Endothelial cell of umbilical vein (primary cell): ENCODE data around the gene ETHE1. TPM values are rescaled to one million over a fixed set of nuclear protein-coding genes. Genes with fewer than 3 reads are reported as not detected.

Experiments
- BruUV-seq: library from RNA; stranded (reverse); fragments of 400-500 nt; replicated peaks from 2 replicates; lab custom pipeline; 2021; lab: Mats Ljungman, UMichigan
- CTCF ChIA-PET: fragments of 300-600, 350-600 bp; sonication (Branson Sonifier 250); formaldehyde crosslinking; loops from one replicate; lab custom pipeline; 2021; ENCODE audit warnings: antibody characterized with exemption, inconsistent platforms; lab: Charles Lee
- POLR2A ChIA-PET: fragments of 300-600, 350-600 bp; sonication (Branson Sonifier 250); formaldehyde crosslinking; loops from one replicate; lab custom pipeline; 2021; ENCODE audit warnings: antibody characterized with exemption, inconsistent platforms; lab: Charles Lee
- DNase-seq: peaks from one replicate; pipeline ENCODE4 v3.0.0-alpha.2; 2011; ENCODE audit warnings: low read depth, low spot score
- FAIRE-seq: peaks from 2 replicates; lab custom pipeline; 2011; peaks lifted over from hg19 to GRCh38; lab: Jason Lieb, UNC
- H2AFZ ChIP-seq: 2 replicates; pipeline ENCODE4 v1.6.0; 2012; ENCODE audit warnings: low read depth, low read length, control low read depth, inconsistent platforms
- H3K27ac ChIP-seq: 2 replicates; pipeline ENCODE4 v1.5.1; 2011; ENCODE audit warnings: low read depth, mild to moderate bottlenecking, control low read depth, low read length, moderate library complexity; ENCODE audit not compliant: insufficient read depth
- H3K27me3 ChIP-seq, 2 experiments: 2 replicates each; pipeline versions ENCODE4 v1.6.0 to v1.6.1; 2011; ENCODE audit warnings: low read length in 2 of 2, mixed read lengths in 1 of 2; ENCODE audit not compliant: control insufficient read depth in 2 of 2, insufficient read depth in 2 of 2
- H3K36me3 ChIP-seq, 2 experiments: 2 replicates in 1 of 2; 3 replicates in 1 of 2; pipeline ENCODE4 v1.5.1; 2011; ENCODE audit warnings: low read length in 2 of 2, mild to moderate bottlenecking in 1 of 2, moderate library complexity in 1 of 2; ENCODE audit not compliant: control insufficient read depth in 2 of 2, insufficient read depth in 2 of 2; ENCODE audit errors: extremely low read depth in 1 of 2
- H3K4me1 ChIP-seq: 3 replicates; pipeline ENCODE4 v1.5.1; 2011; ENCODE audit warnings: mild to moderate bottlenecking, low read length; ENCODE audit not compliant: control insufficient read depth, insufficient read depth; ENCODE audit errors: extremely low read depth
- H3K4me2 ChIP-seq: 2 replicates; pipeline ENCODE4 v1.6.1; 2011; ENCODE audit warnings: low read length, control low read depth, mixed read lengths; ENCODE audit not compliant: insufficient read depth
- H3K4me3 ChIP-seq, 3 experiments: fragments of 200-600 bp in 1 of 3; sonication (generic), shearing (Covaris generic) in 1 of 3; replicated peaks in 1 of 3; 2 replicates each; pipeline ENCODE4 v1.5.1; 2011 to 2016; ENCODE audit warnings: control low read depth in 3 of 3, low read length in 3 of 3, mild to moderate bottlenecking in 2 of 3, inconsistent platforms in 1 of 3, low read depth in 1 of 3, moderate library complexity in 1 of 3; ENCODE audit not compliant: insufficient read depth in 1 of 3
- H3K79me2 ChIP-seq: 2 replicates; pipeline ENCODE4 v1.6.0; 2012; ENCODE audit warnings: low read length, inconsistent platforms; ENCODE audit not compliant: control insufficient read depth, insufficient read depth
- H3K9ac ChIP-seq: replicated peaks from 2 replicates; pipeline ENCODE3; 2011; ENCODE audit warnings: low read length, control low read depth; ENCODE audit not compliant: insufficient read depth; ENCODE audit errors: extremely low read depth
- H3K9me1 ChIP-seq: replicated peaks from 3 replicates; pipeline ENCODE4 v1.6.0; 2011; ENCODE audit warnings: mild to moderate bottlenecking, low read length; ENCODE audit not compliant: control insufficient read depth, insufficient read depth; ENCODE audit errors: extremely low read depth
- H3K9me3 ChIP-seq: replicated peaks from 2 replicates; pipeline ENCODE4 v1.5.1; 2012; ENCODE audit warnings: low read length, inconsistent platforms; ENCODE audit not compliant: control insufficient read depth, insufficient read depth
- H4K20me1 ChIP-seq: replicated peaks from 2 replicates; pipeline ENCODE3; 2011; ENCODE audit warnings: mild to moderate bottlenecking, low read length; ENCODE audit not compliant: control insufficient read depth, insufficient read depth; ENCODE audit errors: extremely low read depth
- CTCF ChIP-seq, 2 donors: IDR thresholded peaks; 1 replicate in 1 of 2; 2 replicates in 1 of 2; pipeline ENCODE4 v1.5.1; 2011; ENCODE audit warnings: low read length in 2 of 2, mild to moderate bottlenecking in 2 of 2, moderate library complexity in 2 of 2, control low read depth in 1 of 2, inconsistent platforms in 1 of 2, low read depth in 1 of 2; ENCODE audit not compliant: insufficient read depth in 1 of 2; ENCODE audit errors: extremely low read depth in 1 of 2
- EZH2 ChIP-seq: IDR thresholded peaks from 2 replicates; pipeline ENCODE4 v1.6.1; 2012; ENCODE audit warnings: borderline replicate concordance, low read depth, mild to moderate bottlenecking, moderate library complexity, low read length, inconsistent platforms; ENCODE audit not compliant: severe bottlenecking
- FOS ChIP-seq: IDR thresholded peaks from 2 replicates; pipeline ENCODE4 v1.6.1; 2011; ENCODE audit warnings: mild to moderate bottlenecking, low read length, moderate library complexity, borderline replicate concordance; ENCODE audit not compliant: insufficient read depth
- GATA2 ChIP-seq: IDR thresholded peaks from 2 replicates; pipeline ENCODE4 v1.7.0; 2011; ENCODE audit warnings: low read depth, mild to moderate bottlenecking, moderate library complexity, mixed read lengths, low read length; ENCODE audit not compliant: insufficient read length, insufficient read depth
- JUN ChIP-seq: IDR thresholded peaks from 2 replicates; pipeline ENCODE4 v1.6.1; 2011; ENCODE audit warnings: borderline replicate concordance, low read depth; ENCODE audit not compliant: insufficient read length, insufficient read depth
- MAX ChIP-seq: IDR thresholded peaks from 2 replicates; pipeline ENCODE4 v1.6.1; 2011; ENCODE audit not compliant: insufficient read depth, insufficient read length
- MYC ChIP-seq: IDR thresholded peaks from one replicate; pipeline ENCODE4 v1.6.1; 2011; ENCODE audit warnings: mild to moderate bottlenecking, low read depth, low read length
- POLR2A ChIP-seq: IDR thresholded peaks from 2 replicates; pipeline ENCODE4 v1.6.1; 2012; ENCODE audit warnings: low read depth, mild to moderate bottlenecking, control low read depth, low read length
- POLR2AphosphoS5 ChIP-seq: IDR thresholded peaks from 2 replicates; pipeline ENCODE4 v1.6.1; 2012; ENCODE audit warnings: low read depth, mild to moderate bottlenecking, control low read depth, low read length, moderate library complexity; ENCODE audit not compliant: insufficient read depth
- dilution Hi-C: fragments of 300-500 bp; cut with MboI; formaldehyde crosslinking; loops from one replicate; pipeline ENCODE4 v1.15.0; 2019; ENCODE audit warnings: low sequenced_read_pairs; ENCODE audit not compliant: extremely low pct_ligation_motif_present
- intact Hi-C: fragments of 100-400 bp; cut with micrococcal nuclease; formaldehyde crosslinking; loops from one replicate; pipeline ENCODE4 v1.10.0; 2022
- polyA plus RNA-seq, 4 experiments: library from polyadenylated mRNA; depleted of rRNA in 3 of 4; stranded (reverse) in 3 of 4; unstranded in 1 of 4; fragments of >200 nt; gene quantifications; 2 replicates each; pipeline versions ENCODE4 v1.2.1 to v1.2.3, GENCODE V29; 2011 to 2012; ENCODE audit warnings: missing spikeins in 1 of 4
- total RNA-seq: library from RNA; stranded (reverse); gene quantifications from 2 replicates; pipeline ENCODE4 v1.2.3, GENCODE V29; 2021

ETHE1 gene
- total and polyA plus RNA-seq, 2 donors (not counting 3 experiments of a cell fraction or from before 2014, with no cell fraction given): 34.5 to 124 TPM

- Histone ChIP-seq H3K27me3 (no peaks in the 10 kb centered on the region), H3K27ac (no peak overlapping the region), H3K36me3 (peaks cover 0 to under 1% of the 10 kb centered on the region in 2 experiments), H3K79me2 (no peaks in the 10 kb centered on the region), H2AFZ (no peak overlapping the region), H3K9me1 (no peaks in the 10 kb centered on the region), H3K4me3 (no peak overlapping the region), H3K4me1 (no peaks in the 10 kb centered on the region), H3K9ac (no peak overlapping the region), H3K4me2 (no peak overlapping the region), H4K20me1 (no peaks in the 10 kb centered on the region), H3K9me3 (no peaks in the 10 kb centered on the region)
- ChIA-PET CTCF (interaction anchor here (0.7 to 3.1 kb wide), 4 partner anchors 17 to 46 kb away, joined by 3 to 9 read pairs (median 6); no protein-coding TSS in a partner anchor), POLR2A (no interaction called here)
- no TSS peak for BruUV-seq
- no peak for FAIRE-seq
- DNase-seq: no peak
- TF ChIP-seq JUN: no peak
- no peak for TF ChIP-seq MAX
- no peak for TF ChIP-seq CTCF (IDR thresholded peaks at IDR 0.05; ENCODE audit: extremely low read depth in 1 of 2, insufficient read depth in 1 of 2, low read depth in 1 of 2, low read length in 2 of 2)
- intact Hi-C loops: no loop called here
- dilution Hi-C loops: no loop called here
Observed at GRCh38 chr19:43483281-43483680, 43.7 kb downstream of the ETHE1 start.

- H3K27ac ChIP-seq: no peak overlapping the region
- FAIRE-seq (no peak), DNase-seq (no peak)
- intact Hi-C loops (no loop called here), dilution Hi-C loops (no loop called here)
- no peaks in the 10 kb centered on the region for H4K20me1 ChIP-seq
- H3K9ac ChIP-seq: no peak overlapping the region
- H2AFZ ChIP-seq: no peak overlapping the region
- CTCF ChIA-PET: interaction anchor here (0.9 to 3.1 kb wide), 3 partner anchors 35 to 47 kb away, joined by 3 to 9 read pairs (median 8); no protein-coding TSS in a partner anchor
- no peaks in the 10 kb centered on the region for H3K9me3 ChIP-seq
- H3K9me1 ChIP-seq: no peaks in the 10 kb centered on the region
- POLR2A ChIA-PET: interaction anchor here (0.6 kb wide), 1 partner anchor 10 kb away, joined by 12 read pairs; no protein-coding TSS in a partner anchor
- TF ChIP-seq MAX (no peak), POLR2AphosphoS5 (no peak), MYC (no peak), JUN (no peak), POLR2A (no peak), EZH2 (no peak), CTCF (IDR thresholded peaks at IDR 0.05; ENCODE audit: extremely low read depth in 1 of 2, insufficient read depth in 1 of 2, low read depth in 1 of 2, low read length in 2 of 2) (no peak), FOS (no peak), GATA2 (no peak)
- H3K4me2 ChIP-seq: no peak overlapping the region
- H3K4me1 ChIP-seq: no peaks in the 10 kb centered on the region
- peaks cover 0 to 2% of the 10 kb centered on the region in 2 experiments for H3K36me3 ChIP-seq
- BruUV-seq: no TSS peak
- H3K79me2 ChIP-seq: no peaks in the 10 kb centered on the region
- H3K27me3 ChIP-seq: no peaks in the 10 kb centered on the region
- H3K4me3 ChIP-seq: no peak overlapping the region
Observed at GRCh38 chr19:43482193-43482592, 44.8 kb downstream of the ETHE1 start.
